Stimulated activated CD8-positive, alpha-beta memory T cell treated with anti-CD3 and anti-CD28 coated beads, Interleukin-7, amount 100 ng/mL, for 24 hours (primary cell): Measurements from ENCODE around the gene PAK2.
"Not testable (repeated sequence)": the region's sequence is repeated elsewhere in the genome, so short reads cannot be mapped to it uniquely, and the experiment has no call there.

Experiments used
- DNase-seq: peaks from one replicate; pipeline ENCODE4 v3.0.0-alpha.2; 2020; ENCODE audit warnings: low read depth

PAK2 gene

DNA sequence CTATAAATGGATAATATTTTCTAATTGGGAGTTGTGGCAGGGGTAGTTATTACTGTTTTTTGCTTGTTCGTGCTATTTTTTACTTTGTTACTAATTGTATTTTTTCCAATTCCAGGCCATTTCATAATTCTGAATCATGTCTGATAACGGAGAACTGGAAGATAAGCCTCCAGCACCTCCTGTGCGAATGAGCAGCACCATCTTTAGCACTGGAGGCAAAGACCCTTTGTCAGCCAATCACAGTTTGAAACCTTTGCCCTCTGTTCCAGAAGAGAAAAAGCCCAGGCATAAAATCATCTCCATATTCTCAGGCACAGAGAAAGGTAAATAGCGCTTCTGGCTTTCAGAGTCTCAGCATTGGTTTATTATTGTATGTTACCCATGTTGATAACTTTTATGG, 42.9 kb downstream of the PAK2 start:
- DNase-seq: no peak

DNA sequence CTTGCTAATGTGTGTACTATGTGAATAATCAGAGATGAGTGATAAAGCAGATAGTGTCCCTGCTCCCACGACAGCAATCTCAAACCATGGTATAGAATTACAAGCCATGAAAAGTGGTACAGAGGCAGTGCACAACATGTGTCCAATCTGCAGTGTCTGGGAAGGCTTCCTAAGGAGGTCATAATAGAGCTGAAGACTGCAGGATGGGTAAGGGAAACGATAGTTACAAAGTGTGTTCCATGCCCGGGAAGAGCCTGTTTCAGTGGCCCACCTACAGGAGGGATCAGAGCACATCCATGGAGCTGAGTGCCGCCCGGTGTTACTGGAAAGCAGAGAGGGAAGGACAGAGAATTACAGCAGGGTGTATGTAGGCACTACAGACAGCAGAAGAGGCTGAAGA, 48.9 kb downstream of the PAK2 start:
- DNase-seq: no peak

DNA sequence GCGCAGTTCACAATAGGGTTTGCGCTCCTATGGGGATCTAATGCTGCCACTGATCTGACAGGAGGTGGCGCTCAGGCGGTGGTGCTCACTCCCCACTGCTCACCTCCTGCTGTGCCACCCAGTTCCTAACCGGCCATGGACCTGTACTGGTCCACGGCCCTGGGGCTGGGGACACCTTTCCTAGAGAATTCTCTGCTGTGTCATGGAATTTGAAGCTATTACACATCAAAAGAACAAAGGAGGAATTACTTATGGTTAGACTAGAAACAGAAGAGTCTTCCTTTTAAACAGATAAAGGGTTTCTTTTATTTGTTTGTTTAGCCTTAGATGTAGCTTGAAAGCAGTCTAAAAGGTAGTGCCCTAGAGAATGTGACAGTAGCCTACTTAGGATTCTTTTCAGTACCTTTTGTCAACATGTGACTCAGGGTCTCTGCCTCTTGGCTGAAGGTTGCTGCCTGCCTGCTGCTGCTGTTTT, 50.3 kb downstream of the PAK2 start:
- no peak for DNase-seq

DNA sequence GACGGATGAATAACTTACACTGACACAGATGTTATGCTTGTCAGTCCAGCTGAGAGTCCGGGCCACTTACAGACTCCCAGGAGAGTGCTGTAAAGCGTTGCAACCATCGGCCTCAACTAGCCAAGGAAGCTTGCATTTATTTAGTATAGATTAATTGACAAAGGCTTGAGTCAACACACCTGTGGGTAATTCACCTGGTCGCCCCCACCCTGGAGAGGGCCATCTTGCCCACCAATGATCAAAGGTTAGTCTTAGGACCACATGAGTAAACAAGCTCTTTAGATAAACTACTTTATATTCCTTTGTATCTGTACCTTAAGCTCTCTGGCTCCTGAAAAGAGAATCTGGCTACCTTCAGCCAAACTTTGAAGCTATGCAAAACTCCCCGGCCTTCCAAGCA, 51.0 kb downstream of the PAK2 start:
- no peak for DNase-seq

DNA sequence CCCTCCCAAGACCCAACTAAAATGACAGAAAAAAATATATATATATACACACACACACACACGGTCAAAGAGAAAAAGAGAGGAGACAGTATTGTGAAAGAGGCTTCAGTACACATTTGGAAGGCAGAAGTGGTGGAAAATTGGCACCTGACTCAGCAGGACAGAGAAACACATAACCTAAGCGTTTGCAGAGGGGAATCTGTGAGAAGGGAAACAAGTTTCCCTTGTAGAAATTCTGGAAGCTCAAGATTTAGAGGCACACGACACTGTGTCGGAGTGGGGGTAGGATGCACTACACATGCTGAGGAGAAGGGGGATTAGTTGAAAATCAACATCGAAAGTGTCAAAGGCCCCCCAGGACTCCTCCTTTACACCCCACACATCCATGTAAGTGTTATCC, 53.1 kb downstream of the PAK2 start:
- DNase-seq: no peak

DNA sequence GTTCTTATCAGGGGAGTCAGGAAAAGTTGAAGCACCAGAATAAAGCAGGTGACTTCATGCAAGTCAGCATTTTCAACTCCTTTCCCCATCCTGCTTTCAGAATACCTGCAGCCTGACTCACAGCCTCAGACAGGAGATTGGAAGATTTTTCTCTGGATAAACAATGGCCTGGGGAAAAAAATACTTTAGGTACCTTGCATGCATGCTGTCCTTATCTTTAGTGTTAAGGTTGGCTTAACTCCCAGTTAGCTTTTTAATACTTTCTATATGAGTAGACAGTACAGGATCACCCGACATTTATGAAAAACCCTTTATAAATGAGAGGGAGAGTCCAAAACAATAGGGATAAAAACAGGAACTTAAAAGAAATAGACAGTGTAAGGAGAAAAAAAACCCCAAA, 53.6 kb downstream of the PAK2 start:
- DNase-seq: no peak

DNA sequence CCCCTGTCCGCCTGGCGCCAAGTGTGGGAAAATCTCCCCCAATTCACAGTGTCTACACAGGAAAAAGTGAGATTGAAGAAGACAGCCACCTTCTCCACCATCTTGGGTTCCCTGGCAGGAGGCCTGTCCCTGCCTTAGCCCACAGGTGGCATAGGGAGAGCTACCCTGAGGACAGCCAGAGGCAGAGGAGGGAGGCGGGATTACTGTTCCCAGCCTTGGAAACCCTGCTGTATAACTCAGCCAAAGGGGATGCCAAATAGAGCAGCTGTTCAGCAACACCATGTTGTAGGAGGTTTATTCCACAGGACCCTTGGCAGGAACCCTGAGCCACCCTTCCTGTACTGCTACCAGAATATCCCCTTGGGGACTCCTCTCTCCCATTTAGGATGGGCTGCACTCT, 54.8 kb downstream of the PAK2 start:
- DNase-seq: no peak

DNA sequence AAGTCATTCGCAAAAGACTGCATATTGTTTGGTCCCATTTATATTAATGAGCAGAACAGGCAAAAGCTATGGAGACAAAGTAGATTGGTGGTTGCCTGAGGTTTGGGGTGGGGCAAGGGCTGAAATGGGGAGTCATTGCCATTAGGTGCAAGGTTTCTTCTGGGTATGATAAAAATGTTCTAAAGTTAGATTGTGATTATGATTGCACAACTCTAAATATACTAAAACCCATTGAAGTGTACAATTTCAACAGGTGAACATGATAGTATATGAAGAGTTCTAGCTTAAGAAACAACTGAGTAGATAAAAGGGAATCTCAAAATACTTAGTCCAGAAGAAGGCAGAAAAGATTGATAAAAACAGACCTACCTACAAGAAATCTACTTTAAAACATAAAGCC, 56.7 kb downstream of the PAK2 start:
- DNase-seq: no peak

DNA sequence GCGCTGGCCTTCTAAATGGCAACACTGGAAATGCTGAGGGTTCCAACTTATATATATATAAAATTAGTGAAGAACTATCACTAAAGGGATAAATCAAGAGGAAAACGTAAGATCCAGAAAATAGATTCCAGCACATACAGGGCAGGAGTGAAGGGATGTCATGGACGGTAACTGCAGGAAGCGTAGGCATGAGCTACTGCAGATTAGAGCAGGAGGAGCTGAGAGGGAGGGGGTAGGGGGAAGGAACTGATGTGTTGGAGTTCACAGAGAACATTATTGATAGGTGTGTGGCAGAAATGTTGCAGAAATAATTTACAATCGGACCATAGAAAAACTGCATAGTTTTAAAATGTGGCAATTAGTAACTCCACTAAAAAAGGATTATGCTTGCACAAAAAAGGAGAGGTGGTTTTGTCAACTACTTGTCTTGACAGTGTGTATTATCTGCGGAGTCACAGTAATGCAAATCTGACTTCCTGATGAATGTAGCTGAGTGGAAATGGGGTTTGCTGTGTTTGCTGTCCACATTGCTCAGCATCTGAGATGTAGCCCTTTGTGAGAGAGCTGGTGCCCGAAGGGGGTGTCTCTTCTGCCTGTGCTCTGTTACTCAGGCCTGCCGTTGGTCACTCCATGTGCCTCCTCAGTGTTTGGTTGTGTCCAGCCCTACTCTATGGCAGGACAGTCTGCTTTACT, 61.2 kb downstream of the PAK2 start:
- no peak for DNase-seq

DNA sequence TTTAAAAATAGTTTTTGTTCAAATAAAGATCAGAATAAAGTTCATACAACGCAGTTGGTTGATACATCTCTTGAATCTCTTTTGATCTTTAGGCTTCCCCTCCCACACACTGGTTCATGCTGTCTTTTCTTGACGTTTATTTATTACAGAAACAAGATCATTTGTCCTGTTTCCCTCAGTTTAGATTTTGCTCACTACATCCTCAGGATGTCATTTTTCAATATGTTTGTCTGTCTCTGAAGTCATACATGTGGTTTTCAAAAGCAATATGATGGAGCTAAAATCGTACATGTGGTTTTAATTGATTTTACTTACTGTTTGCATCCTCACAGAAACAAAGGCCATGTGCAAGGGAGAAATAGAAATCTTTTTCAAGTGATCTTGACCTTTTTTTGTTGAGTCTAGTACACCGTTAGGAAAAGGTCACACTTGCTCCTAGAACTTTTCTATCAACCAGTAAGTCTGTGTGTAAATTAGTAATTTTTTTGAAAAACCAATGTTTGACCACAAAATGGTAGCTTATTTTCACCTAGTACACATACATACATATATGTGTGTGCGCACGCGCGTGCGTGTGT, 64.3 kb downstream of the PAK2 start:
- no peak for DNase-seq

DNA sequence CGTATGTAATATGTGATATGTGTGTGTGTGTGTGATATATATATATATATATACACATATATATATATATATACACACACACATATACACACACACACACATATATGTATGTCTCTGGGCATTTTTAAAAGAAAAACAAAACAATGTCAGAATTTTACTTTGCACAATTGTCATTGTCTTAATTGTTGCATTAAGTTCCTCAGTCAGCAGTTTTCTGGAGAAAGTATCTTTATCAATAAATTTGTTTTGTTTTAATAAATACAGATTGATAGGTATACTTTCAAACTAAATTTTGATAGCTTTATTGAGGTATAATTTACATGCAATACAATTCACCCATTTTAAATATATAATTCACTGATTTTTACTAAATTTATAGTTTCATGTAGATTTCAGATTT, 65.1 kb downstream of the PAK2 start:
- no peak for DNase-seq

DNA sequence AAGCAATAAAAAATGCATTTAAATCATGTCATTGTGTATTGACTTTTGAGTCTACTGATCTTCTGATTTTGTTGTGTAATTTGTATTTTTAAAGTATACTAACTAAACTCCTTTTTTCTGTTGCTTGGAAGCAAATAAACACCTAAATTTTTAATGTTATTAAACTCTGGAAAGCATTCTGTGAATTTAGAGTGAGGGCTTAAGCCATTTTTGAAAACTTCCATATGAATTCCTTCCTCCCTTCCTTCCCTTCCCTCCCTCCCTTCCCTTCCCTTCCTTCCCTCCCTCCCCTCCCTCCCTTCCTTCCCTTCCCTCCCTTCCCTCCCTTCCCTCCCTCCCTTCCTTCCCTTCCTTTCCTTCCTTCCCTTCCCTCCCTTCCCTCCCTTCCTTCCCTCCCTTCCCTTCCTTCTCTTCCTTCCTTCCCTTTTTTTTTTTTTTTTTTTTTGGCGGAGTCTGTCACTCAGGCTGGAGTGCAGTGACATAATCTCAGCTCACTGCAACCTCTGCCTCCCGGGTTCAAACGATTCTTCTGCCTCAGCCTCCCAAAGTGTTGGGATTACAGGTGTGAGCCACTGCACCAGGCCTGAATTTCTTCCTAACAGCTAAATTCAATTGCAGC, 71.4 kb downstream of the PAK2 start:
- DNase-seq: no peak

DNA sequence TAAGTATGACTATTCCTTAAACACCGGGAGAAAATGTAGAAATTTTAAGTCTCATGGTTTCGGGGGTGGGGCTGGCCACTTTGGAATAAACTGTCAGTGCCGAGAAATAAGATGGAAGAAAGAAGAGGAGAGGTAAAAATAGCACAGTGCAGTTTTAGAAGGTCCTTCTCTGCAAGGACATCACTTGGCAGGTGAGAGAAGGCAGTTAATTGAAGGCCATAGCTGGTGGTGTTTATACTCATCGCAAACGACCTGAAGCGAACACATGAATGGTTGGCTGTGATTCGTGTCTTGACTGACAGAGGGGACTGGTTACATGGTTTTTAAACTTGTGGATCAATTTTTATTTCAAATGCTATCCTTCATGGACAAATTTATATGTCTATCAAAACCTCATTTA, 73.2 kb downstream of the PAK2 start:
- DNase-seq: no peak

DNA sequence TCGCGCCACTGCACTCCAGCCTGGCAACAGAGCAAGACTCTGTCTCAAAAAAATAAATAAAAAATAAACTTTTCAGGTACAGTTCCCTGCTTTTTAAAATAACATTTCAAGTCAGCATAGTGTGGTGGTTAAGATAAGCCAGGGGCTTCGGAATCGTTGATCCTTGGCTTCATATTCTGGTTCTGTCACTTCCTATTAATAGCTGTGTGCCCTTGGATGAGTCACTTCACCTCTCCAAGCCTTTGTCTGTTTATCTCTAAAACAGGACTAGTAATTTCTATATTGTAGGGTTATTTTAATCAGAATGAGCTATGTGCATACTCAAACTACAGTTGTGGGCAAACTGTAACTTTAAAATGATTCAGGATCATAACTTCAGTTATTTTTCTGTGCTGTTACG, 74.2 kb downstream of the PAK2 start:
- DNase-seq: no peak

DNA sequence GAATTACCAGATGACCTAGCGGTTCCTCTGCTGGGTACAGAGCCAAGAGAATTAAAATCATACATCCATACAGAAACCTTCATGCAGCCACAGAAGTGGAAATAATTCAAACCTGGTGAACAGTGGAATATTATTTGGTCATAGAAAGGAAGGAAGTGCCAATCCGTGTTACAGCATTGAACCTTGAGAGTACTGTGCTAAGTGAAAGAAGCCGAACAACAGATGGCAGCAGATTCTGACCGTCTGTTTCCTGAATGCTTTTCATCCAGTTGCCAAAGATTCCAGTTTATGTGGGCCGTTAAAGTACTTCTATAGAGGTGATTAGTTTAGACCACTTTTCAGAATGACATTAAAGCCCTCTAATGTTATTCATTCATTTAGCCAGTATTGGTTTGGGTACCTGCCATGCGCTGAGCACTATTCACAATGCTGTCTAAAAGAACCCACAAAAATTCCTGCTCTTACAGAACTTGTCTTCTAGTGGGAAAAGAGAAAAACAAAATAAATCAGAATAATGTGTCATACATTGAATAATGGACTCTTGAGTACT, 82.2 kb downstream of the PAK2 start:
- DNase-seq: no peak

DNA sequence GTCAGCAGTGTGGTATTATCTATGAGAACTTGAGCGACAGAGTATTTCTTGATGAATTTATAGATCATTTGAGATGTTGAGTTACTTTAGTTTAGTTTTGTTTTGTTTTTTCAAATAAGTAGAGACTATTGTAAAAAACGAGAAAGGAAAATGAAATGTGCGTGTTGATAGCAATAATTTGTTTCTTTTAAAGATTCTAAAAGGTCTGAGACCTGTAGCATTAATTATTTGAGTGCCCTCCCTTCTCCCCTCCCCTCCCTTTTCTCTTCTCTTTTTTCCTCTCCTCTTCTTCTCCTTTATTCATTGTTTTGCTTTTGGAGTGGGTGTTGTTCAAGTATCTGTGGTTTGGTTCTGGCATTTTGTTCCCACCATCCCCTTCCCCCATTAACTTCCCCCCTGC, 90.0 kb downstream of the PAK2 start:
- DNase-seq: not testable (repeated sequence)

DNA sequence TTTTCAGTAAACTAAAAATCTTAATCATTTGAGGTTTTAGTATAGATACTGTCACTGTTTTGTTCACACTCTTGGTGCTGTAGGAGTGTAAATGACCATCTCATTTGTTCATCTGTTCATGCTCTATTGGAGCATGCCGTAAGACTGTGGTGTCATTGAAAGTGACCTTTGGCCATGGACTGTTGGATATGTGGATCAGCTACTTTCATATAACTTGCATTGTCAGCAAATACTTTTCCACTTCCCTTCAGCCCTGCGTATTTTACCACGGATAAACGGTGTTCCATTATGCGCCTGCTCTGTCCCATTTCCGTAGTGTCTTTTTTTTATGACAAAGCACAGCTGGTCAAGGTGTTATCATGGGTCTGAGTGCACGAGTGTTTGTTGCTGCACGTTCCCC, 95.4 kb downstream of the PAK2 start:
- no peak for DNase-seq

DNA sequence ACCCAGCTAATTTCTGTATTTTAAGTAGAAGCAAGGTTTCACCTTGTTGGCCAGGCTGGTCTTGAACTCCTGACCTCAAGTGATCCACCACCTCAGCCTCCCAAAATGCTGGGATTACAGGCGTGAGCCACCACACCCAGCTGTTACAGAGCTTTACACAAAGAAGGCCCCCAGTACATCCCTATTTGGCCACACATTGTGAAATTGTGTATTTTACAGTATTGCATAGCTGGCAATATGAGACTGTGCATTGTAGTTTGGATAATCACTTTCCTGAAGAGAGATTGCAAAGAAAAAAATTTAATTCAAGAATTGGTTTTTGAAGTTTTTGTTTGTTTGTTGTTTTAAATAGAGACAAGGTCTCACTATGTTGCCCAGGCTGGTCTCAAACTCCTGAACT, 97.0 kb downstream of the PAK2 start:
- not testable (repeated sequence) for DNase-seq

DNA sequence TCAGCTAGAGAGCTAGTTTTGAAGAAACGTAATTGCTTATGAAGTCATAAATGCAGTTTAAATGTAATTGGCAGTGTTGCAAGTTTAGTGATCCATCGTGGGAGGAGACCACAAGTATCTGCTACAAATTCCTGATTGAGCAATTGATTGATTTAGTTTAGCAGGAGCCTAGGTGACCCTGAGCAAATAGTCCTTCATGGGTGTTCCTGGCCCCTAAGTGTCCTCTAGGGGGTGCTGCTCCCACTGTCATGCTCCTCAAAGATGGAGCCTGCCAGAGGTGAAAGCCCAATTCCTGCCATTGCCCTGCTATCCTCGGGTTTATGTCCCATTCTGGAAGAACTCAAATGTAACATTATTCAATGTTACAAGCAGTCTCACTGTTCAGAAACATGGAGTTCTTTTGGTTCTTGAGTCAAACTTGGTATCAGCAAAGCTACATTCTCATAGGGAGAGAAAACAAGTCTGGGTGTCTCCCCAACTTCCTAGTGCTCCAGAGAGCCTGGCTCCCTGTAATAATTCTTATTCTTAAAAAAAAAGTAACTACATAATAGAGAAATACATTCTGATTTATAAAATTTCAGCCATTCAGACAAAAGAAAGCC, 98.3 kb downstream of the PAK2 start:
- peak; percentile 49 for DNase-seq

DNA sequence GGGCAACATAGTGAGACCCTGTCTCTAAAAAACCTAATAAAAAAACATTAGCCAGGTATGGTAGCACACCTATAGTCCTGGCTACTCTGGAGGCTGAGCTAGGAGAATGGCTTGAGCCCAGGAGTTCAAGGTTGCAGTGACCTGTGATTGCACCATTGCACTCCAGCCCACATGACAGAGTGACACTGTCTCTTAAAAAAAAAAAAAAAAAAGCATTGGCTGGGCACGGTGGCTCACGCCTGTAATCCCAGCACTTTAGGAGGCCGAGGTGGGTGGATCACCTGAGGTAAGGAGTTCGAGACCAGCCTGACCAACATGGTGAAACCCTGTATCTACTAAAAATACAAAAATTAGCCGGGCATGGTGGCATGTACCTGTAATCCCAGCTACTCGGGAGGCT, 99.7 kb downstream of the PAK2 start:
- not testable (repeated sequence) for DNase-seq

DNA sequence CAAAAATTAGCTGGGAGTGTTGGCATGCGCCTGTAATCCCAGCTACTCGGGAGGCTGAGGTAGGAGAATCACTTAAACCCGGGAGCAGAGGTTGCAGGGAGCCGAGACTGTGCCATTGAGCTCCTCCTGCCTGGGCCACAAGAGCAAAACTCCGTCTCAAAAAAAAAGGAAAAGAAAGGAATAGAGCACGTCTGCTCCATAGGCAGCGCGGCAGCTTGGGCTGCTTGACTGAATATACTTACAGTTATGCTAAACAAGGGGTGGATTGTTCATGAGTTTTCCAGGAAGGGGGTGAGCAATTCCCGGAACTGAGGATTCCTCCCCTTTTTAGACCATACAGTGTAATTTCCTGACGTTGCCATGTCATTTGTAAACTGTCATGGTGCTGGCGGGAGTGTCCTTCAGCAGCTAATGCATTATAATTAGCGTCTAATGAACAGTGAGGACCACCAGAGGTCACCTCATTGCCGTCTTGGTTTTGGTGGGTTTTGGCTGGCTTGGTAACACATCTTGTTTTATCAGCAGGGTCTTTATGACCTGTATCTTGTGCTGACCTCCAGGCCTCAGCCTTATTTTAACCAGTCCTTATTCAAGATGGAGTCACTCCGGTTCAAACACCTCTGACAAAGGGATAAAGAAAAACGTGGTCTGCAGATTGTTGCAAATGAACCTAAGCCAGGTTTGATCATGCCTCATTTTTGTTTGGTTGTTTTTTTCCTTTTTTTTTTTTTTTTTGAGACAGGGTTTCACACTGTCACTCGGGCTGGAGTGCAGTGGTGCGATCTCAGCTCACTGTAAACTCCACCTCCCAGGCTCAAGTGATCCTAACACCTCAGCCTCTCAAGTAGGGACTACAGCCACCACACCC, 103.1 kb downstream of the PAK2 start:
- DNase-seq: no peak
